Effector CD8-positive, alpha-beta T cell (primary cell): Measurements from ENCODE around the gene CLEC16A.
A peak's percentile ranks its signal among the peaks of the same experiment; 100 is the strongest.

ENCODE experiments used
- DNase-seq: peaks from one replicate; lab custom pipeline; 2025; lab: John Stamatoyannopoulos, UW

Gene CLEC16A

GRCh38 chr16:11140098-11140375, 195.7 kb downstream of the CLEC16A start:
- DNase-seq = peak; percentile 3

- DNase-seq = no peak
Observed at GRCh38 chr16:11140466-11140865, 196.1 kb downstream of the CLEC16A start.

GRCh38 chr16:11140867-11141266, 196.5 kb downstream of the CLEC16A start:
- no peak for DNase-seq

- no peak for DNase-seq
Observed at GRCh38 chr16:11141409-11142260, 197.3 kb downstream of the CLEC16A start.

- no peak for DNase-seq
Observed at GRCh38 chr16:11142261-11142630, 197.9 kb downstream of the CLEC16A start.

- no peak for DNase-seq
Observed at GRCh38 chr16:11142951-11143350, 198.6 kb downstream of the CLEC16A start.

- no peak for DNase-seq
Observed at GRCh38 chr16:11143372-11144035, 199.1 kb downstream of the CLEC16A start.

- DNase-seq = no peak
Observed at GRCh38 chr16:11144122-11144521, 199.8 kb downstream of the CLEC16A start.

- no peak for DNase-seq
Observed at GRCh38 chr16:11145173-11145818, 200.9 kb downstream of the CLEC16A start.

- no peak for DNase-seq
Observed at GRCh38 chr16:11145819-11146211, 201.5 kb downstream of the CLEC16A start.

GRCh38 chr16:11147033-11147753, 202.8 kb downstream of the CLEC16A start:
- DNase-seq = no peak

GRCh38 chr16:11147754-11148444, 203.5 kb downstream of the CLEC16A start:
- DNase-seq = no peak

GRCh38 chr16:11149011-11149616, 204.8 kb downstream of the CLEC16A start:
- no peak for DNase-seq

- no peak for DNase-seq
Observed at GRCh38 chr16:11150190-11150589, 205.8 kb downstream of the CLEC16A start.

- DNase-seq = no peak
Observed at GRCh38 chr16:11151156-11151884, 207.0 kb downstream of the CLEC16A start.

- DNase-seq = no peak
Observed at GRCh38 chr16:11151885-11152629, 207.7 kb downstream of the CLEC16A start.

- DNase-seq = no peak
Observed at GRCh38 chr16:11152677-11153331, 208.4 kb downstream of the CLEC16A start.

- DNase-seq = no peak
Observed at GRCh38 chr16:11155284-11155806, 211.0 kb downstream of the CLEC16A start.

GRCh38 chr16:11156401-11156800, 212.0 kb downstream of the CLEC16A start:
- DNase-seq = no peak
